Liver (tissue), 9 donors: ENCODE results near the gene SERPINB1. TPM values are rescaled to one million over a fixed set of nuclear protein-coding genes. Genes with fewer than 3 reads are reported as not detected.
A peak's percentile ranks its signal among the peaks of the same experiment; 100 is the strongest.

Source experiments
- DNase-seq: peaks from one replicate; pipeline ENCODE4 v3.0.0-alpha.2; 2017; ENCODE audit warnings: low spot score
- H3K27ac ChIP-seq, 2 donors: one replicate each; pipeline ENCODE4 v1.7.0; 2013; ENCODE audit warnings: inconsistent platforms in 2 of 2, low read length in 2 of 2, control low read depth in 1 of 2, low read depth in 1 of 2, mild to moderate bottlenecking in 1 of 2
- H3K27me3 ChIP-seq, 4 donors: one replicate each; pipeline versions ENCODE4 v1.6.1 to v1.7.0; 2013; ENCODE audit warnings: low read length in 3 of 4, inconsistent platforms in 1 of 4, mild to moderate bottlenecking in 1 of 4, moderate library complexity in 1 of 4; ENCODE audit not compliant: control insufficient read depth in 4 of 4, insufficient read depth in 4 of 4
- H3K36me3 ChIP-seq, 4 donors: one replicate each; pipeline versions ENCODE4 v1.6.1 to v1.7.0; 2013; ENCODE audit warnings: low read length in 3 of 4, mild to moderate bottlenecking in 3 of 4, low read depth in 1 of 4, moderate library complexity in 1 of 4; ENCODE audit not compliant: control insufficient read depth in 4 of 4, insufficient read depth in 3 of 4
- H3K4me1 ChIP-seq, 4 donors: one replicate each; pipeline versions ENCODE4 v1.6.1 to v1.7.0; 2013; ENCODE audit warnings: low read length in 3 of 4, mild to moderate bottlenecking in 3 of 4, moderate library complexity in 1 of 4; ENCODE audit not compliant: control insufficient read depth in 4 of 4, insufficient read depth in 4 of 4
- H3K4me3 ChIP-seq, 3 donors: one replicate each; pipeline versions ENCODE4 v1.6.1 to v1.7.0; 2013; ENCODE audit warnings: low read length in 3 of 3, control low read depth in 1 of 3, low read depth in 1 of 3, mild to moderate bottlenecking in 1 of 3
- H3K9ac ChIP-seq, 2 donors: one replicate each; pipeline ENCODE4 v1.7.0; 2013; ENCODE audit warnings: low read length in 2 of 2, mild to moderate bottlenecking in 2 of 2, moderate library complexity in 2 of 2, control low read depth in 1 of 2, low read depth in 1 of 2
- H3K9me3 ChIP-seq, 4 donors: one replicate each; pipeline versions ENCODE4 v1.6.1 to v1.7.0; 2013; ENCODE audit warnings: low read length in 3 of 4; ENCODE audit not compliant: control insufficient read depth in 4 of 4
- EGR1 ChIP-seq, 2 donors: IDR thresholded peaks; 2 replicates each; pipeline ENCODE4 v1.6.1; 2016 to 2018; ENCODE audit warnings: antibody characterized with exemption in 2 of 2, low read depth in 2 of 2
- FOXA2 ChIP-seq: IDR thresholded peaks from 2 replicates; pipeline ENCODE4 v1.6.1; 2016; ENCODE audit warnings: antibody characterized with exemption
- GABPA ChIP-seq, 2 donors: IDR thresholded peaks in 1 of 2; conservative IDR thresholded peaks in 1 of 2; 2 replicates each; pipeline ENCODE4 v1.6.1; 2016; ENCODE audit warnings: antibody characterized with exemption in 2 of 2, mild to moderate bottlenecking in 1 of 2, moderate library complexity in 1 of 2
- HNF4A ChIP-seq, 2 donors: conservative IDR thresholded peaks; 2 replicates each; pipeline ENCODE4 v1.6.1; 2016; ENCODE audit warnings: antibody characterized with exemption in 2 of 2, mild to moderate bottlenecking in 2 of 2
- JUND ChIP-seq, 2 donors: IDR thresholded peaks; 2 replicates each; pipeline ENCODE4 v1.6.1; 2016; ENCODE audit warnings: antibody characterized with exemption in 2 of 2
- NR2F2 ChIP-seq: IDR thresholded peaks from 2 replicates; pipeline ENCODE4 v1.6.1; 2016; ENCODE audit warnings: antibody characterized with exemption
- RAD21 ChIP-seq, 2 donors: IDR thresholded peaks; 2 replicates each; pipeline ENCODE4 v1.6.1; 2016; ENCODE audit warnings: antibody characterized with exemption in 2 of 2, mild to moderate bottlenecking in 2 of 2
- RXRA ChIP-seq, 2 donors: IDR thresholded peaks; 2 replicates each; pipeline ENCODE4 v1.6.1; 2017 to 2018; ENCODE audit warnings: antibody characterized with exemption in 2 of 2, mild to moderate bottlenecking in 1 of 2
- SP1 ChIP-seq: IDR thresholded peaks from 2 replicates; pipeline ENCODE4 v1.6.1; 2018; ENCODE audit warnings: antibody characterized with exemption, mild to moderate bottlenecking
- TAF1 ChIP-seq: conservative IDR thresholded peaks from 2 replicates; pipeline ENCODE4 v1.6.1; 2016; ENCODE audit warnings: antibody characterized with exemption, mild to moderate bottlenecking
- YY1 ChIP-seq: IDR thresholded peaks from 2 replicates; pipeline ENCODE4 v1.6.1; 2016; ENCODE audit warnings: antibody characterized with exemption, mild to moderate bottlenecking
- WGBS: extraction: QIAGEN DNeasy Blood & Tissue Kit; methylation state at CpG from one replicate; pipeline ENCODE4 v1.1.7; 2013; 5-methylcytosine and 5-hydroxymethylcytosine counted together
- polyA plus RNA-seq, 2 donors: library from polyadenylated mRNA; stranded (reverse) in 1 of 2; unstranded in 1 of 2; fragments of 200-250 nt in 1 of 2; fragments of >200 nt in 1 of 2; fragmentation: Nextera tagmentation in 1 of 2; extraction: Ambion mirVana in 1 of 2; gene quantifications; one replicate each; pipeline versions ENCODE4 v1.2.1 to v1.2.3, GENCODE V29; 2013 to 2015
- total RNA-seq, 2 donors: library from RNA; depleted of rRNA; stranded (reverse); fragments of >200 nt; gene quantifications; one replicate each; pipeline ENCODE4 v1.2.3, GENCODE V29; 2014
- TF ChIP-seq, protein P1 (sequence below): IDR thresholded peaks from 2 replicates; pipeline ENCODE4 v1.6.1; 2016; ENCODE audit warnings: antibody characterized with exemption
- TF ChIP-seq, protein P2 (sequence below): IDR thresholded peaks from 2 replicates; pipeline ENCODE4 v1.6.1; 2016; ENCODE audit warnings: antibody characterized with exemption
- TF ChIP-seq, protein P3 (sequence below): IDR thresholded peaks from 2 replicates; pipeline ENCODE4 v1.6.1; 2016; ENCODE audit warnings: antibody characterized with exemption
- TF ChIP-seq, protein P4 (sequence below): fragments of 150-350 bp; IDR thresholded peaks from 2 replicates; pipeline ENCODE4 v1.5.1; 2017; ENCODE audit warnings: improper control_type of control experiment, low read depth, low read length; ENCODE audit not compliant: missing input control
- donor health status: healthy.
- donor health status: healthy.
- donor health status: healthy.
- donor health status: healthy.
- donor health status: healthy.

The SERPINB1 gene
- total RNA-seq: 10 to 100 TPM; 14.8 to 34.3 TPM
- 10 to 100 TPM; 12.5 to 22.3 TPM for polyA plus RNA-seq

DNA sequence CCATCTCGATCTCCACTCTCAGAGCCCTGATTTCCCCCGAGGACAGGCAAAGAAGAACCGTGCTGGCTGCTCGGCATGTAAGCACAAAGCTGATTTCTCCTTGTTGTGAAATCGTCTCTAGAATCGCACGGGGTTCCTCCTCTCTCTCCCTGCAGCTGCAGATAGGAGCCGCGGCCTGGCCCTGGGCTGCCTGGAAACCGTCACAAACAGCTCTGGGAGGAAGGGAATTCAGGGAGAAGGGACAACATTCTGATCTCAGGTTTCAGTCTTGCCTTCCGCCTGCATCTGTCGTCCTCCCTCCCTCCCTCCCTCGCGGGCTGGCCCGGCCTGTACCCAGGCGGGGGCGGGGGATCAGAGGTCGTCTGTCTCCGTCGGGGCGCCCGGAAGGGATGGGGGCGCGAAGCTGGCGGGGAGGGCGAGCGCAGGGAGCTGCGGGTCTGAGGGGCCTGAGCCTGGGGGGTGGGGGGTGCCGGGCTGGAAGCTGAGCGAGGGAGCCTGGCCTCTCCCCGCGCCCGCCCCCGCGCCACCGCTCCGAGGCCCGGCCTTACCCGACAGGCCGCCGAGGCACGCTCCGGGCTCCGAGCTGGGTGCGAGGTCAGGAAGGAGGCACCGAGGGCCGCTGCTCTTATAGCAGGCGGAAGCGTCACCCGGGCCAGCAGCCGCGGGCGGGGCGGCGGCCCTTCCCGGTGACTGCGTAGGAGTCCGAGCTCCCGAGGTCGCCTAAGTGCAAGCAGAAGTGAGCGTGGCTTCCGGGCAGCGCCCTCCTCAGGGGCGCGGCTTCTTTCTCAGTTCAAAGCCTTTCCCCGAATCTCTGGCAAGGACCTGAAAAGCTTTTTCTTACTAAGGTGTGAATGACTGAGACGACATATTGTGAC is at the start of gene SERPINB1:
TSS of gene SERPINB1 (minus strand) at position 600 of the 875 bp plus-strand sequence. CDS start 1,277 bp downstream, outside the sequence.
- peak; percentile 79 for DNase-seq
- WGBS: under 1% methylated on average over 67 of the region's 67 CpGs
- H3K27me3 ChIP-seq: no peaks in the 10 kb centered on the region
- TF ChIP-seq RXRA (IDR thresholded peaks at IDR 0.05): peak; percentile 29 to 44
- TF ChIP-seq RAD21 (IDR thresholded peaks at IDR 0.05): peak; percentile 13 to 55
- no peak for TF ChIP-seq TAF1
- TF ChIP-seq, protein P1, sequence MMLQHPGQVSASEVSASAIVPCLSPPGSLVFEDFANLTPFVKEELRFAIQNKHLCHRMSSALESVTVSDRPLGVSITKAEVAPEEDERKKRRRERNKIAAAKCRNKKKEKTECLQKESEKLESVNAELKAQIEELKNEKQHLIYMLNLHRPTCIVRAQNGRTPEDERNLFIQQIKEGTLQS: no peak
- TF ChIP-seq, protein P2, sequence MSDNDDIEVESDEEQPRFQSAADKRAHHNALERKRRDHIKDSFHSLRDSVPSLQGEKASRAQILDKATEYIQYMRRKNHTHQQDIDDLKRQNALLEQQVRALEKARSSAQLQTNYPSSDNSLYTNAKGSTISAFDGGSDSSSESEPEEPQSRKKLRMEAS: peak; percentile 12
- TF ChIP-seq EGR1 (IDR thresholded peaks at IDR 0.05; ENCODE audit: low read depth in 2 of 2): peak; percentile 85 to 95
- TF ChIP-seq, protein P3, sequence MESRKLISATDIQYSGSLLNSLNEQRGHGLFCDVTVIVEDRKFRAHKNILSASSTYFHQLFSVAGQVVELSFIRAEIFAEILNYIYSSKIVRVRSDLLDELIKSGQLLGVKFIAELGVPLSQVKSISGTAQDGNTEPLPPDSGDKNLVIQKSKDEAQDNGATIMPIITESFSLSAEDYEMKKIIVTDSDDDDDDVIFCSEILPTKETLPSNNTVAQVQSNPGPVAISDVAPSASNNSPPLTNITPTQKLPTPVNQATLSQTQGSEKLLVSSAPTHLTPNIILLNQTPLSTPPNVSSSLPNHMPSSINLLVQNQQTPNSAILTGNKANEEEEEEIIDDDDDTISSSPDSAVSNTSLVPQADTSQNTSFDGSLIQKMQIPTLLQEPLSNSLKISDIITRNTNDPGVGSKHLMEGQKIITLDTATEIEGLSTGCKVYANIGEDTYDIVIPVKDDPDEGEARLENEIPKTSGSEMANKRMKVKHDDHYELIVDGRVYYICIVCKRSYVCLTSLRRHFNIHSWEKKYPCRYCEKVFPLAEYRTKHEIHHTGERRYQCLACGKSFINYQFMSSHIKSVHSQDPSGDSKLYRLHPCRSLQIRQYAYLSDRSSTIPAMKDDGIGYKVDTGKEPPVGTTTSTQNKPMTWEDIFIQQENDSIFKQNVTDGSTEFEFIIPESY: no peak
- no peak for TF ChIP-seq JUND (IDR thresholded peaks at IDR 0.05)
- peak; percentile 43 for TF ChIP-seq SP1
- TF ChIP-seq, protein P4, sequence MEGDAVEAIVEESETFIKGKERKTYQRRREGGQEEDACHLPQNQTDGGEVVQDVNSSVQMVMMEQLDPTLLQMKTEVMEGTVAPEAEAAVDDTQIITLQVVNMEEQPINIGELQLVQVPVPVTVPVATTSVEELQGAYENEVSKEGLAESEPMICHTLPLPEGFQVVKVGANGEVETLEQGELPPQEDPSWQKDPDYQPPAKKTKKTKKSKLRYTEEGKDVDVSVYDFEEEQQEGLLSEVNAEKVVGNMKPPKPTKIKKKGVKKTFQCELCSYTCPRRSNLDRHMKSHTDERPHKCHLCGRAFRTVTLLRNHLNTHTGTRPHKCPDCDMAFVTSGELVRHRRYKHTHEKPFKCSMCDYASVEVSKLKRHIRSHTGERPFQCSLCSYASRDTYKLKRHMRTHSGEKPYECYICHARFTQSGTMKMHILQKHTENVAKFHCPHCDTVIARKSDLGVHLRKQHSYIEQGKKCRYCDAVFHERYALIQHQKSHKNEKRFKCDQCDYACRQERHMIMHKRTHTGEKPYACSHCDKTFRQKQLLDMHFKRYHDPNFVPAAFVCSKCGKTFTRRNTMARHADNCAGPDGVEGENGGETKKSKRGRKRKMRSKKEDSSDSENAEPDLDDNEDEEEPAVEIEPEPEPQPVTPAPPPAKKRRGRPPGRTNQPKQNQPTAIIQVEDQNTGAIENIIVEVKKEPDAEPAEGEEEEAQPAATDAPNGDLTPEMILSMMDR: no peak
- TF ChIP-seq HNF4A (conservative IDR thresholded peaks at IDR 0.05): peak in 1 of 2 donors; percentile 22
- H3K27ac ChIP-seq: peak within 1 kb of the TSS; percentile 84 to 96
- peak within 1 kb of the TSS; percentile 61 to 80 (median 76) for H3K4me3 ChIP-seq
- no peaks in the 10 kb centered on the region for H3K9me3 ChIP-seq
- H3K9ac ChIP-seq: peak within 1 kb of the TSS; percentile 59 to 64
- peaks cover 5 to 23% (median 14%) of the 10 kb centered on the region in 4 donors for H3K4me1 ChIP-seq
- H3K36me3 ChIP-seq: peaks cover 5 to 21% (median 8%) of the 10 kb centered on the region in 4 donors

DNA sequence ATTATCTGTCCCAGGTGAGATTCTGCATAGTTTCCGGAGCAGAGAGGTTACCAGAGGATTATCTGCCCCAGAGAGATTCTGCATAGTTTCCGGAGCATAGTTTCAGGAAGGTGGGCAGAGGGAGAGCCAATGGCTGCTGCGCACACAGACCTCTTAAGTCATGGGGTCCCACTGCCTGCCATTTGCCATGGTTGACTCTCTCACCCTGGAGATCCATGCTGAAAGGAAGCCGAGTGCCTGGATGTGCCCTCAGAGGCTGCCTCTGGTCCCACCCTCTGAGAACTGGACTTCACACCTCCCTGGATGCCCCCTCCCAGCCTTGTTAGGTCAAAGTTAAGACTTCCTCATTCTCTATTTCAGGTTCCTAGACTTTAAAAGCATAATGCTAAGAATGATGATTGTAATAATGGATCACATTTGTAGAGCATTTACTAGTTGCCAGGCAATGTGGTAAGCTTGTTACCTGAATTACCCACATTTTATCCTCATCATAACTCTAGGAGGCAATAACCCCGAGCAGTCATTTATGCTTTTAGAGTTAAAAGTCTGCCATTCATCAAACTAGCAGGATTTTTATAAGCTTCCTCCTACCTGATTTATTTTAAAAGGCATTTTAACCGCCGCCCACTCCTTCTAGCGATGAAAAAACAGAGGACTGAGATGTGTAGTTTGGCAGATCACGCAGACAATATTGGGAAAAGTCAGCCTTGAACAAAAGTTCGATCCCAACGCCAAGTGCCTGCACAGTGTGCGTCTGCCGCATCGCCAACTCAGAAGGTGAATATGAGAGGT is 49.5 kb upstream of the SERPINB1 start:
- H3K9ac ChIP-seq: no peak overlapping the region
- TF ChIP-seq JUND (IDR thresholded peaks at IDR 0.05) (no peak), SP1 (no peak), EGR1 (IDR thresholded peaks at IDR 0.05; ENCODE audit: low read depth in 2 of 2) (no peak), RAD21 (IDR thresholded peaks at IDR 0.05) (no peak), GABPA (IDR thresholded peaks at IDR 0.05 in 1 of 2, conservative IDR thresholded peaks at IDR 0.05 in 1 of 2) (no peak), YY1 (no peak), NR2F2 (no peak), HNF4A (conservative IDR thresholded peaks at IDR 0.05) (no peak), TAF1 (no peak), FOXA2 (no peak)
- TF ChIP-seq, protein P4: no peak
- TF ChIP-seq, protein P2: no peak
- TF ChIP-seq, protein P3: no peak
- TF ChIP-seq, protein P1: no peak
- peaks cover 18 to 46% (median 33%) of the 10 kb centered on the region in 4 donors for H3K36me3 ChIP-seq
- H3K4me1 ChIP-seq: no peaks in the 10 kb centered on the region
- no peak overlapping the region for H3K4me3 ChIP-seq
- DNase-seq: no peak
- no peaks in the 10 kb centered on the region for H3K27me3 ChIP-seq
- H3K9me3 ChIP-seq: no peaks in the 10 kb centered on the region
- H3K27ac ChIP-seq: no peak overlapping the region
- 89% methylated on average over 14 of the region's 14 CpGs for WGBS
